ENCODE measurements around the gene TNIK.
A peak's percentile ranks its signal among the peaks of the same experiment; 100 is the strongest.

TNIK gene

GRCh38 chr3:171057072-171057471, 403.1 kb downstream of the TNIK start:
- DNase-seq, result no peak

- DNase-seq, result no peak
Observed at GRCh38 chr3:171056528-171056927, 403.7 kb downstream of the TNIK start.

- DNase-seq, result no peak
Observed at GRCh38 chr3:171055336-171056178, 404.6 kb downstream of the TNIK start.

- no peak for DNase-seq
Observed at GRCh38 chr3:171054921-171055320, 405.3 kb downstream of the TNIK start.

- no peak for DNase-seq
Observed at GRCh38 chr3:171054231-171054630, 406.0 kb downstream of the TNIK start.

- peak; percentile 14 for DNase-seq
Observed at GRCh38 chr3:171049861-171050444, 410.3 kb downstream of the TNIK start.

- DNase-seq, result no peak
Observed at GRCh38 chr3:171046760-171047159, 413.4 kb downstream of the TNIK start.

- no peak for DNase-seq
Observed at GRCh38 chr3:171044835-171045793, 415.1 kb downstream of the TNIK start.

GRCh38 chr3:171044384-171044783, 415.8 kb downstream of the TNIK start:
- no peak for DNase-seq

- no peak for DNase-seq
Observed at GRCh38 chr3:171039674-171040073, 420.5 kb downstream of the TNIK start.

GRCh38 chr3:171038342-171038741, 421.9 kb downstream of the TNIK start:
- DNase-seq, result no peak

- no peak for DNase-seq
Observed at GRCh38 chr3:171028779-171029232, 431.4 kb downstream of the TNIK start.

- DNase-seq, result peak; percentile 23
Observed at GRCh38 chr3:171028025-171028778, 432.0 kb downstream of the TNIK start.

GRCh38 chr3:171026597-171027293, 433.5 kb downstream of the TNIK start, which contains the start of gene SLC2A2:
SLC2A2 (minus strand) TSS chr3:171026720; CDS start chr3:171026670, 50 bp downstream.
- no peak for DNase-seq

GRCh38 chr3:171023566-171023965, 436.6 kb downstream of the TNIK start:
- no peak for DNase-seq

- no peak for DNase-seq
Observed at GRCh38 chr3:171021377-171021776, 438.8 kb downstream of the TNIK start.

GRCh38 chr3:171018156-171018935, 441.9 kb downstream of the TNIK start:
- no peak for DNase-seq

- no peak for DNase-seq
Observed at GRCh38 chr3:171013822-171014748, 446.1 kb downstream of the TNIK start.

- no peak for DNase-seq
Observed at GRCh38 chr3:171011873-171012336, 448.3 kb downstream of the TNIK start.

All from central memory CD4-positive, alpha-beta T cell (primary cell).